Testis (tissue), 2 donors: ENCODE results near the gene CHST9.

Experiments
- CTCF ChIP-seq, 3 experiments: fragments of 450-650 bp in 2 of 3; fragments of 200-600 bp in 1 of 3; sonication (generic) in 1 of 3; IDR thresholded peaks; one replicate each; pipeline ENCODE4 v1.5.1; 2016 to 2019; ENCODE audit warnings: antibody characterized with exemption in 3 of 3, mild to moderate bottlenecking in 2 of 3, moderate library complexity in 1 of 3
- POLR2A ChIP-seq: fragments of 450-650 bp; IDR thresholded peaks from one replicate; pipeline ENCODE4 v1.6.1; 2017; ENCODE audit warnings: antibody characterized with exemption, mild to moderate bottlenecking, moderate library complexity

GRCh38 chr18:27005589-27005988, 179.5 kb downstream of the CHST9 start:
- TF ChIP-seq CTCF (IDR thresholded peaks at IDR 0.05), result peak in 1 of 3 experiments; percentile 27
- TF ChIP-seq POLR2A, result no peak
